CD4-positive, alpha-beta memory T cell (primary cell): ENCODE data around the gene EIF4H. TPM values are rescaled to one million over a fixed set of nuclear protein-coding genes. Genes with fewer than 3 reads are reported as not detected.

ENCODE experiments used
- CTCF ChIA-PET: fragments of 350-600 bp; sonication (Branson Sonifier 250); formaldehyde crosslinking; loops from one replicate; lab custom pipeline; 2021; ENCODE audit warnings: inconsistent platforms; ENCODE audit not compliant: partially characterized antibody; lab: Charles Lee
- POLR2A ChIA-PET: fragments of 350-600 bp; sonication (Branson Sonifier 250); formaldehyde crosslinking; loops from one replicate; lab custom pipeline; 2021; ENCODE audit not compliant: partially characterized antibody; lab: Charles Lee
- DNase-seq, 5 donors: peaks; one replicate each; pipeline versions ENCODE4 v3.0.0 to v3.0.0-alpha.2; 2020 to 2022; ENCODE audit warnings: mixed read lengths in 1 of 5
- H3K27ac ChIP-seq: one replicate; pipeline ENCODE4 v1.7.0; 2013; ENCODE audit warnings: low read depth, low read length
- H3K27me3 ChIP-seq: 2 replicates; pipeline ENCODE4 v1.7.0; 2013; ENCODE audit warnings: mild to moderate bottlenecking, low read length, moderate library complexity; ENCODE audit not compliant: insufficient read depth
- H3K36me3 ChIP-seq: 2 replicates; pipeline ENCODE4 v1.7.0; 2013; ENCODE audit warnings: mild to moderate bottlenecking, low read length, moderate library complexity; ENCODE audit not compliant: insufficient read depth
- H3K4me1 ChIP-seq: 2 replicates; pipeline ENCODE4 v1.7.0; 2013; ENCODE audit warnings: mild to moderate bottlenecking, low read length, moderate library complexity; ENCODE audit not compliant: insufficient read depth
- H3K4me3 ChIP-seq, 2 donors: one replicate each; pipeline ENCODE4 v1.7.0; 2013; ENCODE audit warnings: low read length in 2 of 2, mild to moderate bottlenecking in 1 of 2
- H3K9me3 ChIP-seq, 2 donors: one replicate each; pipeline ENCODE4 v1.7.0; 2013; ENCODE audit warnings: low read length in 2 of 2, control low read depth in 1 of 2; ENCODE audit not compliant: control insufficient read depth in 1 of 2
- H3K27ac Mint-ChIP-seq, 7 donors: one replicate each; pipeline ENCODE4 v1.8.0; 2020 to 2021; ENCODE audit warnings: mixed read lengths in 7 of 7, mild to moderate bottlenecking in 6 of 7, inconsistent platforms in 3 of 7, moderate library complexity in 3 of 7
- H3K27me3 Mint-ChIP-seq, 2 donors: one replicate each; pipeline ENCODE4 v1.8.0; 2020 to 2021; ENCODE audit warnings: mixed read lengths in 2 of 2
- H3K36me3 Mint-ChIP-seq, 2 donors: one replicate each; pipeline ENCODE4 v1.8.0; 2020 to 2021; ENCODE audit warnings: mixed read lengths in 2 of 2, inconsistent platforms in 1 of 2, mild to moderate bottlenecking in 1 of 2
- H3K4me1 Mint-ChIP-seq, 4 donors: one replicate each; pipeline ENCODE4 v1.8.0; 2020 to 2021; ENCODE audit warnings: mixed read lengths in 4 of 4, mild to moderate bottlenecking in 1 of 4
- H3K4me3 Mint-ChIP-seq, 8 donors: one replicate each; pipeline ENCODE4 v1.8.0; 2020 to 2021; ENCODE audit warnings: mixed read lengths in 8 of 8, mild to moderate bottlenecking in 7 of 8, moderate library complexity in 6 of 8, inconsistent platforms in 3 of 8
- H3K9me3 Mint-ChIP-seq, 8 donors: one replicate each; pipeline ENCODE4 v1.8.0; 2020 to 2021; ENCODE audit warnings: mixed read lengths in 8 of 8, mild to moderate bottlenecking in 5 of 8, inconsistent platforms in 3 of 8, moderate library complexity in 1 of 8
- intact Hi-C: fragments of 100-400 bp; cut with micrococcal nuclease; formaldehyde crosslinking; loops from one replicate; pipeline ENCODE4 v1.15.1; 2023
- microRNA-seq: library from miRNA; unstranded; fragments of <30 nt; microRNA quantifications from one replicate; pipeline ENCODE4 v1.2.0, GENCODE V29; 2021; ENCODE audit warnings: borderline replicate concordance, borderline number of aligned reads, borderline microRNAs expressed, mixed read lengths
- polyA plus RNA-seq, 2 donors: library from polyadenylated mRNA; unstranded; fragments of 300-500 nt; fragmentation: Illumina TruSeq; gene quantifications; one replicate each; pipeline ENCODE4 v1.2.3, GENCODE V29; 2021
- total RNA-seq, 2 experiments: library from RNA; stranded (reverse); gene quantifications; one replicate each; pipeline ENCODE4 v1.2.3, GENCODE V29; 2021

Gene EIF4H
- total and polyA plus RNA-seq, 4 experiments from 2014 or later, result 167 to 316 (median 196) TPM

GRCh38 chr7:74236284-74236683 is 62.1 kb downstream of the EIF4H start:
- Histone ChIP-seq H3K9me3 (no peaks in the 10 kb centered on the region), H3K4me3 (no peak overlapping the region), H3K27ac (no peak overlapping the region), H3K27me3 (no peaks in the 10 kb centered on the region), H3K4me1 (no peaks in the 10 kb centered on the region), H3K36me3 (peaks cover 26% of the 10 kb centered on the region)
- Mint-ChIP-seq H3K27ac (peak overlapping the region in 2 of 7 donors; percentile 13 to 47), H3K4me3 (no peak overlapping the region), H3K27me3 (no peaks in the 10 kb centered on the region), H3K9me3 (no peaks in the 10 kb centered on the region), H3K4me1 (peaks cover 0 to 7% (median 0%) of the 10 kb centered on the region in 4 donors), H3K36me3 (peaks cover 33 to 49% of the 10 kb centered on the region in 2 donors)
- intact Hi-C loops, result no loop called here
- DNase-seq, result no peak
- CTCF ChIA-PET, result interaction anchor here (2.6 kb wide), 1 partner anchor 30 kb away, joined by 7 read pairs; no protein-coding TSS in a partner anchor
- POLR2A ChIA-PET, result no interaction called here

DNA sequence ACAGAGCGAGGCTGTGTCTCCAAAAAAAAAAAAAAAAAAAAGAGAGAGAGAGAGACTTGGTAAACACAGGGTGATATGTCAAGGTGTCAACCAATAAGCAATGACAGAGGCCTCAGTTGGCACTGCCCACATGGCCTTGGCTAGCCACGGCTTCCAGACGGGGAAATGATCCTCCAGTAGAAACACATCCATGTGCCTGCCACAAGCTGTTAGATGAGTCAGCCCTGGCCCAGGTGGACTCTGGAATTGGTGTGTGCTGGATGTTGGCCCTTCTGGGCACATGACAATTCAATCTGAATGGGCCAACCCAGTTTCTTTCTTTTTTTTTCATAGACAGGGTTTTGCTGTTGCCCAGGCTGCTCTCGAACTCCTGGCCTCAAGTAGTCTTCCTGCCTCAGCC is 66.3 kb downstream of the EIF4H start:
- Histone ChIP-seq H3K27ac (no peak overlapping the region), H3K4me1 (no peaks in the 10 kb centered on the region), H3K9me3 (no peaks in the 10 kb centered on the region), H3K36me3 (peaks cover 37% of the 10 kb centered on the region), H3K4me3 (no peak overlapping the region), H3K27me3 (no peaks in the 10 kb centered on the region)
- Mint-ChIP-seq H3K27ac (no peak overlapping the region), H3K4me1 (peaks cover 0 to 7% (median 0%) of the 10 kb centered on the region in 4 donors), H3K27me3 (no peaks in the 10 kb centered on the region), H3K4me3 (no peak overlapping the region), H3K9me3 (no peaks in the 10 kb centered on the region), H3K36me3 (peaks cover 37 to 50% of the 10 kb centered on the region in 2 donors)
- ChIA-PET POLR2A (no interaction called here), CTCF (interaction anchor here (0.7 to 1.1 kb wide), 2 partner anchors 56 to 161 kb away, joined by 3 to 4 read pairs; no protein-coding TSS in a partner anchor)
- no peak for DNase-seq
- intact Hi-C loops, result no loop called here

DNA sequence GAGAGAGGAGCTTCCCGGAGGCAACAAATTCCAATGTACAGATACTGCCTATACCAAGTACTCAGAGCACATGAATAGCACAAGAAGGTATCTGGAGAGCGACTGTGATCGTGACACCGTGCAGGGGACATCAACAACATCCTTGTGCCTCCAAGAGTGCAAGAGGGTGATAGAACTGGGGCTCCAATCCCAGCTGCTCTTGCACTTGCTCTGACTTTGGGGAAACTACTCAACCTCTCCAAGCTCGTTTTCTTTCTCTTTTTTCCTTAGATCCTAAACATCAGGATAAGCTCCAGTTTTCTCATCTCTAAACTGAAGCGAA is 67.9 kb downstream of the EIF4H start:
- no peaks in the 10 kb centered on the region for H3K27me3 ChIP-seq
- intact Hi-C loops, result no loop called here
- H3K27ac Mint-ChIP-seq, result peak overlapping the region in 1 of 7 donors; percentile 24
- H3K4me3 Mint-ChIP-seq, result no peak overlapping the region
- ChIA-PET POLR2A (no interaction called here), CTCF (no interaction called here)
- H3K36me3 Mint-ChIP-seq, result peaks cover 38 to 53% of the 10 kb centered on the region in 2 donors
- H3K36me3 ChIP-seq, result peaks cover 40% of the 10 kb centered on the region
- no peaks in the 10 kb centered on the region for H3K9me3 Mint-ChIP-seq
- no peak overlapping the region for H3K27ac ChIP-seq
- no peaks in the 10 kb centered on the region for H3K27me3 Mint-ChIP-seq
- no peaks in the 10 kb centered on the region for H3K4me1 ChIP-seq
- peaks cover 0 to 3% (median 0%) of the 10 kb centered on the region in 4 donors for H3K4me1 Mint-ChIP-seq
- H3K9me3 ChIP-seq, result no peaks in the 10 kb centered on the region
- no peak overlapping the region for H3K4me3 ChIP-seq
- no peak for DNase-seq

DNA sequence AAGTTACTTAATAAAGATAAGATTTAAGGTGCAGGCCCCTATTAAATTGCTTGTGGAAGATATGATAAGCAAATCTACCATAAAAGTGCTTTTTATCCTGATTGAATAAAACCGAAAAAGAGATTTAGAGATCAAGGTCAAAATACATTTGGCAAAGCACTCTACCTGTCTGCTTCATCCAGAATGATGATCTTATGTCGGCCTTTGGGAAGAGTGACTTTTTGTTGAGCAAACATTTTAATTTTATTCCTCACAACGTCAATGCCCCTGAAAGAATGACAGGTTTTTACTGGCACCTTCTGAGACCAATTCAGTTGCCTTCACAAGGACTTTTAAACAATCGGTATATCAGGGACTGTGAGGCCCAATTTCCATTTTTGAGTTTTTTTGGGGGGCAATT is 72.3 kb downstream of the EIF4H start:
- no peak for DNase-seq
- ChIA-PET POLR2A (no interaction called here), CTCF (no interaction called here)
- Histone ChIP-seq H3K9me3 (no peaks in the 10 kb centered on the region), H3K4me1 (no peaks in the 10 kb centered on the region), H3K27me3 (no peaks in the 10 kb centered on the region), H3K4me3 (no peak overlapping the region), H3K27ac (no peak overlapping the region), H3K36me3 (peaks cover 30% of the 10 kb centered on the region)
- intact Hi-C loops, result no loop called here
- H3K27me3 Mint-ChIP-seq, result no peaks in the 10 kb centered on the region
- no peak overlapping the region for H3K4me3 Mint-ChIP-seq
- H3K27ac Mint-ChIP-seq, result no peak overlapping the region
- peaks cover 0 to 8% (median 5%) of the 10 kb centered on the region in 4 donors for H3K4me1 Mint-ChIP-seq
- H3K9me3 Mint-ChIP-seq, result no peaks in the 10 kb centered on the region
- peaks cover 42 to 62% of the 10 kb centered on the region in 2 donors for H3K36me3 Mint-ChIP-seq

Small RNA genes within 50 kb of the gene (microRNA-seq; reads per million reads assigned to microRNA genes)
- gene MIR590, result 1,042 reads per million, percentile 87 among the genes with 10 or more reads in this experiment

Other genes with a start within 250 kb of the EIF4H start
- not detected for gene ELN, start 146.2 kb upstream of the EIF4H start, total RNA-seq
- not detected for gene ELN, start 146.2 kb upstream of the EIF4H start, polyA plus RNA-seq
- 10 to 100 TPM; 13.4 to 15.1 TPM for gene LIMK1, start 90.6 kb upstream of the EIF4H start, total RNA-seq
- gene LIMK1, start 90.6 kb upstream of the EIF4H start, polyA plus RNA-seq, result 1 to 10 TPM in 1 of 2 donors, under 1 TPM in 1; 0.42 to 4.9 TPM
- gene LAT2, start 35.6 kb downstream of the EIF4H start, total RNA-seq, result 1 to 10 TPM; 2.7 to 2.8 TPM
- 1 to 10 TPM; 1.6 to 3.6 TPM for gene LAT2, start 35.6 kb downstream of the EIF4H start, polyA plus RNA-seq
- 10 to 100 TPM; 15.7 to 17.7 TPM for gene RFC2, start 80.0 kb downstream of the EIF4H start, total RNA-seq
- 10 to 100 TPM; 20.7 to 32.3 TPM for gene RFC2, start 80.0 kb downstream of the EIF4H start, polyA plus RNA-seq
- 1 to 10 TPM; 3.0 to 5.7 TPM for gene CLIP2, start 115.1 kb downstream of the EIF4H start, total RNA-seq
- gene CLIP2, start 115.1 kb downstream of the EIF4H start, polyA plus RNA-seq, result under 1 TPM; 0.15 to 0.36 TPM